ENCODE measurements around the gene RPS6KA5. TPM values are rescaled to one million over a fixed set of nuclear protein-coding genes. Genes with fewer than 3 reads are reported as not detected.

Gene RPS6KA5
- total RNA-seq, 1 donor from 2014 or later = 1.0 TPM

- no peak overlapping the region for H3K27ac Mint-ChIP-seq (ENCODE audit: unreplicated experiment)
- peaks cover 9% of the 10 kb centered on the region for H3K4me1 ChIP-seq (ENCODE audit: insufficient read depth, low read length)
- H3K9me3 ChIP-seq (ENCODE audit: insufficient read depth, low read depth, low read length) = no peaks in the 10 kb centered on the region
- H3K36me3 ChIP-seq (ENCODE audit: insufficient read depth, low read length) = no peaks in the 10 kb centered on the region
- no peaks in the 10 kb centered on the region for H3K27me3 Mint-ChIP-seq (ENCODE audit: low read depth, unreplicated experiment)
- FAIRE-seq = no peak
- no peaks in the 10 kb centered on the region for H3K36me3 Mint-ChIP-seq (ENCODE audit: low read depth, unreplicated experiment)
- H3K27me3 ChIP-seq (ENCODE audit: insufficient read depth, low read length) = no peaks in the 10 kb centered on the region
- H3K4me3 Mint-ChIP-seq (ENCODE audit: unreplicated experiment) = no peak overlapping the region
- no peak overlapping the region for H3K4me2 ChIP-seq (ENCODE audit: low read length)
- H3K27ac ChIP-seq (ENCODE audit: low read depth, low read length) = no peak overlapping the region
- no peaks in the 10 kb centered on the region for H3K9me3 Mint-ChIP-seq (ENCODE audit: unreplicated experiment)
- no peaks in the 10 kb centered on the region for H4K20me1 ChIP-seq (ENCODE audit: insufficient read depth, low read length)
- TF ChIP-seq EZH2 (IDR thresholded peaks at IDR 0.05; ENCODE audit: insufficient read depth, low read length) = no peak
- TF ChIP-seq, protein P1, sequence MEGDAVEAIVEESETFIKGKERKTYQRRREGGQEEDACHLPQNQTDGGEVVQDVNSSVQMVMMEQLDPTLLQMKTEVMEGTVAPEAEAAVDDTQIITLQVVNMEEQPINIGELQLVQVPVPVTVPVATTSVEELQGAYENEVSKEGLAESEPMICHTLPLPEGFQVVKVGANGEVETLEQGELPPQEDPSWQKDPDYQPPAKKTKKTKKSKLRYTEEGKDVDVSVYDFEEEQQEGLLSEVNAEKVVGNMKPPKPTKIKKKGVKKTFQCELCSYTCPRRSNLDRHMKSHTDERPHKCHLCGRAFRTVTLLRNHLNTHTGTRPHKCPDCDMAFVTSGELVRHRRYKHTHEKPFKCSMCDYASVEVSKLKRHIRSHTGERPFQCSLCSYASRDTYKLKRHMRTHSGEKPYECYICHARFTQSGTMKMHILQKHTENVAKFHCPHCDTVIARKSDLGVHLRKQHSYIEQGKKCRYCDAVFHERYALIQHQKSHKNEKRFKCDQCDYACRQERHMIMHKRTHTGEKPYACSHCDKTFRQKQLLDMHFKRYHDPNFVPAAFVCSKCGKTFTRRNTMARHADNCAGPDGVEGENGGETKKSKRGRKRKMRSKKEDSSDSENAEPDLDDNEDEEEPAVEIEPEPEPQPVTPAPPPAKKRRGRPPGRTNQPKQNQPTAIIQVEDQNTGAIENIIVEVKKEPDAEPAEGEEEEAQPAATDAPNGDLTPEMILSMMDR (IDR thresholded peaks at IDR 0.05; ENCODE audit: insufficient read depth, low read depth, low read length) = no peak
- no peak overlapping the region for H3K9ac ChIP-seq (ENCODE audit: low read length)
- H3K79me2 ChIP-seq (ENCODE audit: insufficient read depth, low read length) = no peaks in the 10 kb centered on the region
- no peak for DNase-seq (ENCODE audit: low read depth)
- no peak overlapping the region for H3K4me3 ChIP-seq (ENCODE audit: insufficient read depth, low read depth, low read length)
- no peak overlapping the region for H2AFZ ChIP-seq (ENCODE audit: low read depth, low read length)
- H3K4me1 Mint-ChIP-seq (ENCODE audit: low read depth, unreplicated experiment) = peaks cover 20% of the 10 kb centered on the region
These were observed 210.5 kb downstream of the RPS6KA5 start for GRCh38 chr14:90849787-90850444.

GRCh38 chr14:90848944-90849731 lies 211.3 kb downstream of the RPS6KA5 start:
- Mint-ChIP-seq H3K36me3 (ENCODE audit: low read depth, unreplicated experiment) (no peaks in the 10 kb centered on the region), H3K27me3 (ENCODE audit: low read depth, unreplicated experiment) (no peaks in the 10 kb centered on the region), H3K9me3 (ENCODE audit: unreplicated experiment) (no peaks in the 10 kb centered on the region), H3K4me1 (ENCODE audit: low read depth, unreplicated experiment) (peaks cover 20% of the 10 kb centered on the region), H3K27ac (ENCODE audit: unreplicated experiment) (no peak overlapping the region), H3K4me3 (ENCODE audit: unreplicated experiment) (no peak overlapping the region)
- Histone ChIP-seq H3K4me2 (ENCODE audit: low read length) (no peak overlapping the region), H3K79me2 (ENCODE audit: insufficient read depth, low read length) (no peaks in the 10 kb centered on the region), H4K20me1 (ENCODE audit: insufficient read depth, low read length) (no peaks in the 10 kb centered on the region), H3K36me3 (ENCODE audit: insufficient read depth, low read length) (no peaks in the 10 kb centered on the region), H3K9ac (ENCODE audit: low read length) (no peak overlapping the region), H3K27me3 (ENCODE audit: insufficient read depth, low read length) (no peaks in the 10 kb centered on the region), H3K4me1 (ENCODE audit: insufficient read depth, low read length) (peaks cover 9% of the 10 kb centered on the region), H3K4me3 (ENCODE audit: insufficient read depth, low read depth, low read length) (no peak overlapping the region), H3K9me3 (ENCODE audit: insufficient read depth, low read depth, low read length) (no peaks in the 10 kb centered on the region), H2AFZ (ENCODE audit: low read depth, low read length) (no peak overlapping the region), H3K27ac (ENCODE audit: low read depth, low read length) (no peak overlapping the region)
- FAIRE-seq (no peak), DNase-seq (ENCODE audit: low read depth) (no peak)
- TF ChIP-seq, protein P1 (IDR thresholded peaks at IDR 0.05; ENCODE audit: insufficient read depth, low read depth, low read length) = no peak
- no peak for TF ChIP-seq EZH2 (IDR thresholded peaks at IDR 0.05; ENCODE audit: insufficient read depth, low read length)

DNA sequence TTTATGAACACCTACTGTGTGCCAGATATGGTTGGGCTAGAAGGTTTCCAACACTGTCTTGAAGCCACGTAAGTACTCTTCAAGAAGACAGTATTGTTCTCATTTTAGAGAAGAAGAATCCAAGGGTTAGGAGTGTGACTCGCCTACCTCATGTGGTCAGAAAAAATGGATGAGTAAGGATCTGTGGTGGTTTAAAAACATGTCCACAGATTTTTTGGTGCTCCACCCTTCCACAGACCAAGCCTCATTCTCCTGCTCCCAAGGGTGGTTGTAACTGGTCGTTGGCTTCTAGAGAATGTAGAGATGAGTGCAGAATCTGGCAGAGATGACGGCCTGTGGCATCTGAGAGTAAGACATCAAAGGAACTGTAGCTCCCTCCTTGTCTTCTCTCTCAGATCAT lies 213.9 kb downstream of the RPS6KA5 start:
- Histone ChIP-seq H3K36me3 (ENCODE audit: insufficient read depth, low read length) (no peaks in the 10 kb centered on the region), H2AFZ (ENCODE audit: low read depth, low read length) (no peak overlapping the region), H4K20me1 (ENCODE audit: insufficient read depth, low read length) (no peaks in the 10 kb centered on the region), H3K27ac (ENCODE audit: low read depth, low read length) (no peak overlapping the region), H3K9me3 (ENCODE audit: insufficient read depth, low read depth, low read length) (no peaks in the 10 kb centered on the region), H3K4me1 (ENCODE audit: insufficient read depth, low read length) (peaks cover 8% of the 10 kb centered on the region), H3K4me3 (ENCODE audit: insufficient read depth, low read depth, low read length) (no peak overlapping the region), H3K9ac (ENCODE audit: low read length) (no peak overlapping the region), H3K27me3 (ENCODE audit: insufficient read depth, low read length) (no peaks in the 10 kb centered on the region), H3K79me2 (ENCODE audit: insufficient read depth, low read length) (no peaks in the 10 kb centered on the region), H3K4me2 (ENCODE audit: low read length) (no peak overlapping the region)
- H3K4me3 Mint-ChIP-seq (ENCODE audit: unreplicated experiment) = no peak overlapping the region
- no peaks in the 10 kb centered on the region for H3K36me3 Mint-ChIP-seq (ENCODE audit: low read depth, unreplicated experiment)
- no peaks in the 10 kb centered on the region for H3K9me3 Mint-ChIP-seq (ENCODE audit: unreplicated experiment)
- peaks cover 1% of the 10 kb centered on the region for H3K27me3 Mint-ChIP-seq (ENCODE audit: low read depth, unreplicated experiment)
- FAIRE-seq (no peak), DNase-seq (ENCODE audit: low read depth) (peak; percentile 60)
- H3K4me1 Mint-ChIP-seq (ENCODE audit: low read depth, unreplicated experiment) = peaks cover 20% of the 10 kb centered on the region
- H3K27ac Mint-ChIP-seq (ENCODE audit: unreplicated experiment) = no peak overlapping the region
- TF ChIP-seq, protein P1 (IDR thresholded peaks at IDR 0.05; ENCODE audit: insufficient read depth, low read depth, low read length) = no peak
- no peak for TF ChIP-seq EZH2 (IDR thresholded peaks at IDR 0.05; ENCODE audit: insufficient read depth, low read length)

All from astrocyte (in vitro differentiated cells and primary cell).